ENCODE measurements around the gene SLC19A1.

Gene SLC19A1

GRCh38 chr21:45508607-45509565 lies 33.4 kb downstream of the SLC19A1 start:
- no peak for DNase-seq (ENCODE audit: low read depth)
- no peak for TF ChIP-seq CTCF (conservative IDR thresholded peaks at IDR 0.05; ENCODE audit: low read depth, low read length)

GRCh38 chr21:45507888-45508508 lies 34.2 kb downstream of the SLC19A1 start:
- no peak overlapping the region for H3K4me3 ChIP-seq (ENCODE audit: low read depth, low read length)
- no peak for TF ChIP-seq CTCF (conservative IDR thresholded peaks at IDR 0.05; ENCODE audit: low read depth, low read length)
- no peak for DNase-seq (ENCODE audit: low read depth)

More at GRCh38 chr21:45508607-45509565, 33.4 kb downstream of the SLC19A1 start:
- H3K4me3 ChIP-seq (ENCODE audit: low read depth, low read length): no peak overlapping the region

GRCh38 chr21:45507523-45507875 lies 34.7 kb downstream of the SLC19A1 start:
- DNase-seq (ENCODE audit: low read depth): no peak
- H3K4me3 ChIP-seq (ENCODE audit: low read depth, low read length): no peak overlapping the region
- TF ChIP-seq CTCF (conservative IDR thresholded peaks at IDR 0.05; ENCODE audit: low read depth, low read length): no peak

- no peak for TF ChIP-seq CTCF (conservative IDR thresholded peaks at IDR 0.05; ENCODE audit: low read depth, low read length)
- no peak overlapping the region for H3K4me3 ChIP-seq (ENCODE audit: low read depth, low read length)
- no peak for DNase-seq (ENCODE audit: low read depth)
Observed at GRCh38 chr21:45506836-45507522, 35.3 kb downstream of the SLC19A1 start.

GRCh38 chr21:45506241-45506817 lies 35.9 kb downstream of the SLC19A1 start:
- no peak overlapping the region for H3K4me3 ChIP-seq (ENCODE audit: low read depth, low read length)
- no peak for DNase-seq (ENCODE audit: low read depth)
- no peak for TF ChIP-seq CTCF (conservative IDR thresholded peaks at IDR 0.05; ENCODE audit: low read depth, low read length)

- DNase-seq (ENCODE audit: low read depth): no peak
- no peak for TF ChIP-seq CTCF (conservative IDR thresholded peaks at IDR 0.05; ENCODE audit: low read depth, low read length)
- no peak overlapping the region for H3K4me3 ChIP-seq (ENCODE audit: low read depth, low read length)
Observed at GRCh38 chr21:45505416-45506021, 36.7 kb downstream of the SLC19A1 start.

Data from choroid plexus epithelial cell (primary cell).